IMR-90 (cell line): ENCODE data around the gene MLH3. TPM values are rescaled to one million over a fixed set of nuclear protein-coding genes. Genes with fewer than 3 reads are reported as not detected.

Experiments used
- ATAC-seq: fragments of 200-7000 bp; cut with Tn5 transposase; 2 replicates; pipeline ENCODE4 v1.9.1; 2020; ENCODE audit warnings: low read depth, mild to moderate bottlenecking, moderate library complexity
- BruUV-seq: library from RNA; stranded (reverse); fragments of 400-500 nt; replicated peaks from 2 replicates; lab custom pipeline; 2021; lab: Mats Ljungman, UMichigan
- CTCF ChIA-PET: fragments of 300-600 bp; formaldehyde crosslinking; extraction: SDS; loops from one replicate; lab custom pipeline; 2021; ENCODE audit warnings: antibody characterized with exemption; lab: Yijun Ruan, JAX
- POLR2A ChIA-PET: fragments of 300-600 bp; sonication (Branson Sonifier 250); formaldehyde crosslinking; loops from one replicate; lab custom pipeline; 2022; ENCODE audit warnings: antibody characterized with exemption; ENCODE audit not compliant: unreplicated experiment; lab: Charles Lee
- DNase-seq: peaks from one replicate; pipeline ENCODE4 v3.0.0; 2013
- H2AFZ ChIP-seq: replicated peaks from 2 replicates; pipeline ENCODE3; 2013; ENCODE audit warnings: low read length, mild to moderate bottlenecking; ENCODE audit not compliant: poor library complexity
- H2AK5ac ChIP-seq: 2 replicates; pipeline ENCODE4 v1.6.1; 2013; ENCODE audit warnings: low read depth, low read length, inconsistent platforms
- H2AK9ac ChIP-seq: replicated peaks from 2 replicates; pipeline ENCODE3; 2013; ENCODE audit warnings: mild to moderate bottlenecking, low read depth, low read length, moderate library complexity; ENCODE audit not compliant: poor library complexity
- H2BK120ac ChIP-seq: 2 replicates; pipeline ENCODE4 v1.6.1; 2013; ENCODE audit warnings: low read depth, low read length, inconsistent platforms
- H2BK15ac ChIP-seq: 3 replicates; pipeline ENCODE4 v1.6.1; 2013; ENCODE audit warnings: low read depth, low read length, inconsistent platforms
- H2BK20ac ChIP-seq: 2 replicates; pipeline ENCODE4 v1.6.1; 2013; ENCODE audit warnings: low read depth, mild to moderate bottlenecking, inconsistent platforms, low read length, moderate library complexity
- H2BK5ac ChIP-seq: 2 replicates; pipeline ENCODE4 v1.6.1; 2013; ENCODE audit warnings: mild to moderate bottlenecking, low read depth, low read length, inconsistent platforms; ENCODE audit not compliant: poor library complexity, severe bottlenecking
- H3K14ac ChIP-seq: replicated peaks from 2 replicates; pipeline ENCODE4 v1.6.1; 2013; ENCODE audit warnings: low read depth, low read length, inconsistent platforms
- H3K18ac ChIP-seq: 2 replicates; pipeline ENCODE4 v1.6.1; 2013; ENCODE audit warnings: low read depth, low read length, control low read depth
- H3K23ac ChIP-seq: 2 replicates; pipeline ENCODE4 v1.6.1; 2013; ENCODE audit warnings: low read depth, low read length, inconsistent platforms
- H3K27ac ChIP-seq: 2 replicates; pipeline ENCODE4 v1.5.1; 2013; ENCODE audit warnings: mild to moderate bottlenecking, control low read depth, low read length; ENCODE audit not compliant: insufficient read depth
- H3K27me3 ChIP-seq: 2 replicates; pipeline ENCODE4 v1.6.1; 2013; ENCODE audit warnings: low read length; ENCODE audit not compliant: control insufficient read depth, insufficient read depth
- H3K36me3 ChIP-seq: 2 replicates; pipeline ENCODE4 v1.6.1; 2013; ENCODE audit warnings: low read length, mixed read lengths; ENCODE audit not compliant: control insufficient read depth, insufficient read depth
- H3K4ac ChIP-seq: 2 replicates; pipeline ENCODE4 v1.6.1; 2013; ENCODE audit warnings: low read depth, low read length, inconsistent platforms
- H3K4me1 ChIP-seq: 2 replicates; pipeline ENCODE4 v1.6.1; 2013; ENCODE audit warnings: low read length, mixed read lengths; ENCODE audit not compliant: control insufficient read depth, insufficient read depth
- H3K4me2 ChIP-seq: 2 replicates; pipeline ENCODE4 v1.6.1; 2013; ENCODE audit warnings: low read depth, mild to moderate bottlenecking, control low read depth, low read length, moderate library complexity
- H3K4me3 ChIP-seq: 2 replicates; pipeline ENCODE4 v1.5.1; 2013; ENCODE audit warnings: low read depth, mild to moderate bottlenecking, control low read depth, low read length, moderate library complexity; ENCODE audit not compliant: insufficient read depth
- H3K56ac ChIP-seq: 2 replicates; pipeline ENCODE4 v1.6.1; 2013; ENCODE audit warnings: low read length, inconsistent platforms; ENCODE audit not compliant: insufficient read depth; ENCODE audit errors: extremely low read depth
- H3K79me1 ChIP-seq, 2 experiments: 2 replicates each; pipeline ENCODE4 v1.6.1; 2013; ENCODE audit warnings: low read length in 2 of 2, inconsistent platforms in 1 of 2, low read depth in 1 of 2
- H3K9ac ChIP-seq: 2 replicates; pipeline ENCODE4 v1.6.1; 2013; ENCODE audit warnings: low read depth, low read length, control low read depth
- H3K9me1 ChIP-seq: 2 replicates; pipeline ENCODE4 v1.6.1; 2013; ENCODE audit warnings: low read length, inconsistent platforms; ENCODE audit not compliant: insufficient read depth
- H3K9me3 ChIP-seq: 2 replicates; pipeline ENCODE4 v1.6.1; 2013; ENCODE audit warnings: low read length; ENCODE audit not compliant: control insufficient read depth, insufficient read depth
- H4K20me1 ChIP-seq: 2 replicates; pipeline ENCODE4 v1.6.1; 2013; ENCODE audit warnings: low read length, inconsistent platforms; ENCODE audit not compliant: insufficient read depth
- H4K5ac ChIP-seq: 2 replicates; pipeline ENCODE4 v1.6.1; 2013; ENCODE audit warnings: mild to moderate bottlenecking, low read depth, low read length, control low read depth
- H4K8ac ChIP-seq, 2 experiments: 2 replicates each; pipeline ENCODE4 v1.6.1; 2013; ENCODE audit warnings: low read depth in 2 of 2, low read length in 2 of 2, control low read depth in 1 of 2, inconsistent platforms in 1 of 2
- H4K91ac ChIP-seq: 2 replicates; pipeline ENCODE4 v1.6.1; 2013; ENCODE audit warnings: low read depth, low read length, inconsistent platforms; ENCODE audit not compliant: insufficient read depth
- RCOR1 ChIP-seq: IDR thresholded peaks from 2 replicates; pipeline ENCODE4 v1.6.1; 2012; ENCODE audit warnings: mild to moderate bottlenecking, low read length, improper control_type of control experiment; ENCODE audit not compliant: insufficient replicate concordance
- SMC3 ChIP-seq: fragments of 150-350 bp; IDR thresholded peaks from 2 replicates; pipeline ENCODE4 v1.6.1; 2016; ENCODE audit warnings: low read depth, mild to moderate bottlenecking, antibody characterized with exemption, low read length, moderate library complexity
- whole genome bisulfite sequencing, 2 experiments: methylation state at CpG; one replicate each; pipeline versions ENCODE4 v1.1.5 to v1.1.7; 2013; ENCODE audit warnings: missing lambda C conversion rate in 2 of 2; ENCODE audit not compliant: insufficient read length in 1 of 2; ENCODE audit errors: extremely low coverage in 2 of 2; 5-methylcytosine and 5-hydroxymethylcytosine counted together
- dilution Hi-C: fragments of 300-500 bp; cut with HindIII; formaldehyde crosslinking; loops from one replicate; pipeline ENCODE4 v1.14.3; 2018; ENCODE audit warnings: low sequenced_read_pairs; ENCODE audit not compliant: unreplicated experiment
- in situ Hi-C: fragments of 300-500 bp; cut with MboI; formaldehyde crosslinking; loops from 3 replicates; pipeline ENCODE4 v1.14.3; 2019; ENCODE audit warnings: low sequenced_read_pairs, inconsistent platforms, mixed read lengths
- intact Hi-C: fragments of 100-400 bp; cut with micrococcal nuclease; formaldehyde crosslinking; loops from 2 replicates; pipeline ENCODE4 v1.10.0; 2022
- polyA plus RNA-seq, 3 experiments: library from polyadenylated mRNA; depleted of rRNA; stranded (reverse); fragments of >200 nt; gene quantifications; 2 replicates each; pipeline ENCODE4 v1.2.3, GENCODE V29; 2012; ENCODE audit warnings: low replicate concordance in 1 of 3
- total RNA-seq: library from RNA; depleted of rRNA; stranded (reverse); fragments of >200 nt; gene quantifications from 2 replicates; pipeline ENCODE4 v1.2.3, GENCODE V29; 2012
- TF ChIP-seq, protein P1 (sequence below): conservative IDR thresholded peaks from 2 replicates; pipeline ENCODE4 v1.5.1; 2012; ENCODE audit warnings: mild to moderate bottlenecking, low read depth, low read length, improper control_type of control experiment
- TF ChIP-seq, protein P2 (sequence below): fragments of 150-350 bp; IDR thresholded peaks from 2 replicates; pipeline ENCODE4 v1.6.1; 2016; ENCODE audit warnings: low read depth, mild to moderate bottlenecking, low read length, moderate library complexity, borderline replicate concordance
- TF ChIP-seq, protein P3 (sequence below): fragments of 150-350 bp; IDR thresholded peaks from 2 replicates; pipeline ENCODE4 v1.6.1; 2017; ENCODE audit warnings: mild to moderate bottlenecking, antibody characterized with exemption, low read length, low read depth

Gene MLH3
- total and polyA plus RNA-seq, 2 of the 4 experiments (the other 2 are of a cell fraction) = 5.6 to 14.7 TPM

DNA sequence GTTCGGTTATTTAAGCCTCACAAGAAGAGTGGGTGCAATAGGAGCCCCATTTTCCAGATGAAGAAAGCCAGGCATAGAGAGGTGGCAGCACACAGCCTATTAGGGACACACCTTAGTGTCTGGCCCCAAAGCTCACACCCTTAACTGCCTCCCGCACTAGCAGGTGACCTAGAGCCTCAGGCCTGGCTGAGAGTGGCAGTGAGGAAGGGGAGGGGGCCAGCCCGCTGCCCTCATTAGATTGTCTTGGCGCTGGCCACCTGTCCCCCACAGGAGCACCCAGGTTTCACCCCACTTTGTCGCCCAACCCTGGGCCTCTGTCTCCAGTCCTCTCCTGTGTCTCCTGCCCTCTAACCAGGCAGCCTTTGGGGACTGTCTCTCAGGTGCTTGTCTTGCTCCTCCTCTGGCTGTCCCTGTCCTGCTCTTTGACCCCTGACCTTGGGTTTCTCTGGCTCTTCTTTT lies 77.3 kb downstream of the MLH3 start:
- H2BK120ac ChIP-seq = peak overlapping the region; percentile 48; the same call in 1 of the 2 replicates
- BruUV-seq = no TSS peak
- H2BK15ac ChIP-seq = no peak overlapping the region
- no peak overlapping the region for H3K4me3 ChIP-seq
- 0 out of 2 replicates have a peak, but pooled peaks cover 3% of the 10 kb centered on the region for H3K9me1 ChIP-seq
- no peaks in the 10 kb centered on the region for H3K79me1 ChIP-seq
- ChIA-PET POLR2A (no interaction called here), CTCF (no interaction called here)
- dilution Hi-C loops (no loop called here), in situ Hi-C loops (no loop called here), intact Hi-C loops (no loop called here)
- no peak overlapping the region for H2BK20ac ChIP-seq
- 90% methylated on average over 2 of the region's 5 CpGs; no CpG with 5 or more reads in 1 of the 2 experiments for WGBS, 2 experiments
- ATAC-seq (no peak), DNase-seq (no peak)
- H3K9me3 ChIP-seq = no peaks in the 10 kb centered on the region
- no peak overlapping the region for H3K4me2 ChIP-seq
- no peak for TF ChIP-seq RCOR1
- TF ChIP-seq, protein P1, sequence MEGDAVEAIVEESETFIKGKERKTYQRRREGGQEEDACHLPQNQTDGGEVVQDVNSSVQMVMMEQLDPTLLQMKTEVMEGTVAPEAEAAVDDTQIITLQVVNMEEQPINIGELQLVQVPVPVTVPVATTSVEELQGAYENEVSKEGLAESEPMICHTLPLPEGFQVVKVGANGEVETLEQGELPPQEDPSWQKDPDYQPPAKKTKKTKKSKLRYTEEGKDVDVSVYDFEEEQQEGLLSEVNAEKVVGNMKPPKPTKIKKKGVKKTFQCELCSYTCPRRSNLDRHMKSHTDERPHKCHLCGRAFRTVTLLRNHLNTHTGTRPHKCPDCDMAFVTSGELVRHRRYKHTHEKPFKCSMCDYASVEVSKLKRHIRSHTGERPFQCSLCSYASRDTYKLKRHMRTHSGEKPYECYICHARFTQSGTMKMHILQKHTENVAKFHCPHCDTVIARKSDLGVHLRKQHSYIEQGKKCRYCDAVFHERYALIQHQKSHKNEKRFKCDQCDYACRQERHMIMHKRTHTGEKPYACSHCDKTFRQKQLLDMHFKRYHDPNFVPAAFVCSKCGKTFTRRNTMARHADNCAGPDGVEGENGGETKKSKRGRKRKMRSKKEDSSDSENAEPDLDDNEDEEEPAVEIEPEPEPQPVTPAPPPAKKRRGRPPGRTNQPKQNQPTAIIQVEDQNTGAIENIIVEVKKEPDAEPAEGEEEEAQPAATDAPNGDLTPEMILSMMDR = no peak
- TF ChIP-seq, protein P2, sequence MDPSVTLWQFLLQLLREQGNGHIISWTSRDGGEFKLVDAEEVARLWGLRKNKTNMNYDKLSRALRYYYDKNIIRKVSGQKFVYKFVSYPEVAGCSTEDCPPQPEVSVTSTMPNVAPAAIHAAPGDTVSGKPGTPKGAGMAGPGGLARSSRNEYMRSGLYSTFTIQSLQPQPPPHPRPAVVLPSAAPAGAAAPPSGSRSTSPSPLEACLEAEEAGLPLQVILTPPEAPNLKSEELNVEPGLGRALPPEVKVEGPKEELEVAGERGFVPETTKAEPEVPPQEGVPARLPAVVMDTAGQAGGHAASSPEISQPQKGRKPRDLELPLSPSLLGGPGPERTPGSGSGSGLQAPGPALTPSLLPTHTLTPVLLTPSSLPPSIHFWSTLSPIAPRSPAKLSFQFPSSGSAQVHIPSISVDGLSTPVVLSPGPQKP = no peak
- TF ChIP-seq, protein P3, sequence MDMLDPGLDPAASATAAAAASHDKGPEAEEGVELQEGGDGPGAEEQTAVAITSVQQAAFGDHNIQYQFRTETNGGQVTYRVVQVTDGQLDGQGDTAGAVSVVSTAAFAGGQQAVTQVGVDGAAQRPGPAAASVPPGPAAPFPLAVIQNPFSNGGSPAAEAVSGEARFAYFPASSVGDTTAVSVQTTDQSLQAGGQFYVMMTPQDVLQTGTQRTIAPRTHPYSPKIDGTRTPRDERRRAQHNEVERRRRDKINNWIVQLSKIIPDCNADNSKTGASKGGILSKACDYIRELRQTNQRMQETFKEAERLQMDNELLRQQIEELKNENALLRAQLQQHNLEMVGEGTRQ = no peak
- no peak for TF ChIP-seq SMC3
- no peak overlapping the region for H2AK5ac ChIP-seq
- H3K18ac ChIP-seq = no peak overlapping the region
- H3K36me3 ChIP-seq = no peaks in the 10 kb centered on the region
- no peak overlapping the region for H2AK9ac ChIP-seq
- H4K5ac ChIP-seq = no peak overlapping the region
- H2AFZ ChIP-seq = no peak overlapping the region
- H3K14ac ChIP-seq = no peak overlapping the region
- H3K23ac ChIP-seq = no peak overlapping the region
- H4K8ac ChIP-seq = no peak overlapping the region
- no peaks in the 10 kb centered on the region for H3K4me1 ChIP-seq
- H4K20me1 ChIP-seq = no peaks in the 10 kb centered on the region
- H3K4ac ChIP-seq = no peak overlapping the region
- no peak overlapping the region for H2BK5ac ChIP-seq
- no peak overlapping the region for H3K9ac ChIP-seq
- H3K27ac ChIP-seq = no peak overlapping the region
- H3K56ac ChIP-seq = no peak overlapping the region
- peaks cover 13% of the 10 kb centered on the region for H3K27me3 ChIP-seq
- H4K91ac ChIP-seq = no peak overlapping the region
